Vagina (tissue), 2 donors: ENCODE measurements around the gene ADD3. TPM values are rescaled to one million over a fixed set of nuclear protein-coding genes. Genes with fewer than 3 reads are reported as not detected.

ENCODE experiments used
- DNase-seq, 2 donors: peaks; one replicate each; pipeline ENCODE4 v3.0.0-alpha.2; 2017; ENCODE audit errors: extremely low spot score in 2 of 2
- H3K27ac ChIP-seq: fragments of 200-600 bp; sonication (generic); one replicate; pipeline ENCODE4 v1.5.1; 2019
- H3K27me3 ChIP-seq: fragments of 200-600 bp; sonication (generic); one replicate; pipeline ENCODE4 v1.5.1; 2019
- H3K36me3 ChIP-seq, 2 donors: fragments of 200-600 bp; sonication (generic); one replicate each; pipeline ENCODE4 v1.5.1; 2017 to 2019
- H3K4me1 ChIP-seq: fragments of 200-600 bp; sonication (generic); one replicate; pipeline ENCODE4 v1.5.1; 2019
- H3K4me3 ChIP-seq, 2 donors: fragments of 200-600 bp; sonication (generic); 1 replicate in 1 of 2; 2 replicates in 1 of 2; pipeline ENCODE4 v1.5.1; 2016 to 2019
- H3K9me3 ChIP-seq: fragments of 200-600 bp; sonication (generic); one replicate; pipeline ENCODE4 v1.5.1; 2019
- CTCF ChIP-seq, 3 experiments: fragments of 450-650 bp in 2 of 3; fragments of 200-600 bp in 1 of 3; sonication (generic) in 1 of 3; IDR thresholded peaks; one replicate each; pipeline ENCODE4 v1.5.1; 2017 to 2019; ENCODE audit warnings: antibody characterized with exemption in 3 of 3, mild to moderate bottlenecking in 2 of 3, moderate library complexity in 2 of 3
- POLR2A ChIP-seq, 2 donors: fragments of 450-650 bp; IDR thresholded peaks; one replicate each; pipeline ENCODE4 v1.6.1; 2017; ENCODE audit warnings: antibody characterized with exemption in 2 of 2, mild to moderate bottlenecking in 2 of 2, moderate library complexity in 2 of 2
- POLR2AphosphoS5 ChIP-seq, 2 donors: sonication (generic); formaldehyde crosslinking; IDR thresholded peaks; one replicate each; pipeline ENCODE4 v1.9.0; 2017; ENCODE audit warnings: antibody characterized with exemption in 2 of 2, mild to moderate bottlenecking in 2 of 2, low read depth in 1 of 2; ENCODE audit not compliant: insufficient read depth in 1 of 2
- intact Hi-C: fragments of 100-400 bp; cut with DNase I; formaldehyde crosslinking; loops from one replicate; pipeline ENCODE4 v1.15.1; 2023
- total RNA-seq: library from RNA; depleted of rRNA; stranded (reverse); fragments of >200 nt; gene quantifications from one replicate; pipeline ENCODE4 v1.2.3, GENCODE V29; 2016

The ADD3 gene
- total RNA-seq, 1 donor from 2014 or later: 114 TPM

GRCh38 chr10:110176141-110177030, 168.6 kb downstream of the ADD3 start:
- intact Hi-C loops: no loop called here
- Histone ChIP-seq H3K9me3 (no peaks in the 10 kb centered on the region), H3K27me3 (no peaks in the 10 kb centered on the region), H3K27ac (no peak overlapping the region), H3K4me1 (no peaks in the 10 kb centered on the region), H3K4me3 (no peak overlapping the region), H3K36me3 (no peaks in the 10 kb centered on the region)
- no peak for TF ChIP-seq CTCF (IDR thresholded peaks at IDR 0.05)
- TF ChIP-seq POLR2AphosphoS5 (IDR thresholded peaks at IDR 0.05; ENCODE audit: insufficient read depth in 1 of 2, low read depth in 1 of 2): no peak
- TF ChIP-seq POLR2A (IDR thresholded peaks at IDR 0.05): no peak
- peak in 1 of 2 donors; percentile 79 for DNase-seq

- H3K36me3 ChIP-seq: no peaks in the 10 kb centered on the region
- intact Hi-C loops: no loop called here
- no peaks in the 10 kb centered on the region for H3K4me1 ChIP-seq
- DNase-seq: peak in 1 of 2 donors; percentile 46
- no peak for TF ChIP-seq POLR2A (IDR thresholded peaks at IDR 0.05)
- no peak for TF ChIP-seq POLR2AphosphoS5 (IDR thresholded peaks at IDR 0.05; ENCODE audit: insufficient read depth in 1 of 2, low read depth in 1 of 2)
- no peak for TF ChIP-seq CTCF (IDR thresholded peaks at IDR 0.05)
- no peaks in the 10 kb centered on the region for H3K9me3 ChIP-seq
- H3K27ac ChIP-seq: no peak overlapping the region
- no peak overlapping the region for H3K4me3 ChIP-seq
- H3K27me3 ChIP-seq: no peaks in the 10 kb centered on the region
Measured at GRCh38 chr10:110179220-110179619, 171.4 kb downstream of the ADD3 start.

GRCh38 chr10:110181451-110181850, 173.7 kb downstream of the ADD3 start:
- intact Hi-C loops: no loop called here
- Histone ChIP-seq H3K27me3 (no peaks in the 10 kb centered on the region), H3K4me3 (no peak overlapping the region), H3K27ac (no peak overlapping the region), H3K9me3 (no peaks in the 10 kb centered on the region), H3K36me3 (no peaks in the 10 kb centered on the region), H3K4me1 (no peaks in the 10 kb centered on the region)
- DNase-seq: peak in 1 of 2 donors; percentile 87
- no peak for TF ChIP-seq POLR2A (IDR thresholded peaks at IDR 0.05)
- no peak for TF ChIP-seq CTCF (IDR thresholded peaks at IDR 0.05)
- TF ChIP-seq POLR2AphosphoS5 (IDR thresholded peaks at IDR 0.05; ENCODE audit: insufficient read depth in 1 of 2, low read depth in 1 of 2): no peak

- Histone ChIP-seq H3K27ac (no peak overlapping the region), H3K27me3 (no peaks in the 10 kb centered on the region), H3K36me3 (no peaks in the 10 kb centered on the region), H3K9me3 (no peaks in the 10 kb centered on the region), H3K4me3 (no peak overlapping the region), H3K4me1 (no peaks in the 10 kb centered on the region)
- TF ChIP-seq CTCF (IDR thresholded peaks at IDR 0.05) (no peak), POLR2A (IDR thresholded peaks at IDR 0.05) (no peak), POLR2AphosphoS5 (IDR thresholded peaks at IDR 0.05; ENCODE audit: insufficient read depth in 1 of 2, low read depth in 1 of 2) (no peak)
- peak in 1 of 2 donors; percentile 3 for DNase-seq
- intact Hi-C loops: no loop called here
Measured at GRCh38 chr10:110181911-110182310, 174.1 kb downstream of the ADD3 start.

GRCh38 chr10:110184398-110184797, 176.6 kb downstream of the ADD3 start:
- Histone ChIP-seq H3K4me1 (no peaks in the 10 kb centered on the region), H3K36me3 (no peaks in the 10 kb centered on the region), H3K4me3 (no peak overlapping the region), H3K27ac (no peak overlapping the region), H3K27me3 (no peaks in the 10 kb centered on the region), H3K9me3 (no peaks in the 10 kb centered on the region)
- DNase-seq: peak in 1 of 2 donors; percentile 28
- TF ChIP-seq POLR2AphosphoS5 (IDR thresholded peaks at IDR 0.05; ENCODE audit: insufficient read depth in 1 of 2, low read depth in 1 of 2): no peak
- TF ChIP-seq CTCF (IDR thresholded peaks at IDR 0.05): no peak
- no peak for TF ChIP-seq POLR2A (IDR thresholded peaks at IDR 0.05)
- intact Hi-C loops: no loop called here
